ENCODE measurements around the gene ABCC12. TPM values are rescaled to one million over a fixed set of nuclear protein-coding genes. Genes with fewer than 3 reads are reported as not detected.

The ABCC12 gene
- total and polyA plus RNA-seq, 4 donors: 0.25 TPM; not detected in 3

DNA sequence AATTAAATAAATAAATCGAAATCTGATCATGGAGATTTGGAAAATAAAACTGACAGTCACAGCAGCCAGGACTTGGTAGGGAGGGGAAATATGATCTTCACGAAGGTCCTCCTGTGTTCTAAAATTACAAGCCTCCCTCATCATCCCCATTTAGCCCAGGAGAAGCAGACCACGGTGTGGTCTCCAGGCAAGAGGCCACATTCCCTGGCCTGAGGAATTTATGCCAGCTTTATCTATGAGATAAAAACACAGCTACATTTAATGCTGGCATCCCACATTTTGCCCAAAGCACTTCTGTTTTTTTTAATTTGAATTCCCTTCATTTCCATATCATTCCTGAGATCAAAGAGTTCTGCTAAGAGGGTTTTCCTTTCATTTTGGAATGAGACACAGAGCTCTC lies 43.2 kb downstream of the ABCC12 start:
- no peaks in the 10 kb centered on the region for H3K9me3 ChIP-seq (ENCODE audit: control insufficient read depth in 4 of 4, low read length in 3 of 4)
- WGBS: 49% methylated on average over 3 of the region's 3 CpGs
- no peak overlapping the region for H3K9ac ChIP-seq (ENCODE audit: low read depth in 1 of 2, low read length in 2 of 2)
- H3K4me3 ChIP-seq (ENCODE audit: low read depth in 1 of 3, low read length in 3 of 3): no peak overlapping the region
- H3K27me3 ChIP-seq (ENCODE audit: control insufficient read depth in 4 of 4, insufficient read depth in 4 of 4, low read length in 3 of 4): no peaks in the 10 kb centered on the region
- H3K27ac ChIP-seq (ENCODE audit: low read depth in 1 of 2, low read length in 2 of 2): no peak overlapping the region
- no peak for DNase-seq (ENCODE audit: low spot score)
- H3K36me3 ChIP-seq (ENCODE audit: control insufficient read depth in 4 of 4, insufficient read depth in 3 of 4, low read depth in 1 of 4, low read length in 3 of 4): no peaks in the 10 kb centered on the region
- TF ChIP-seq SP1 (IDR thresholded peaks at IDR 0.05) (no peak), NR2F2 (IDR thresholded peaks at IDR 0.05) (no peak), FOXA1 (IDR thresholded peaks at IDR 0.05) (no peak), GABPA (IDR thresholded peaks at IDR 0.05 in 1 of 2, conservative IDR thresholded peaks at IDR 0.05 in 1 of 2) (no peak), RAD21 (IDR thresholded peaks at IDR 0.05) (no peak), FOXA2 (IDR thresholded peaks at IDR 0.05) (no peak), TAF1 (conservative IDR thresholded peaks at IDR 0.05) (no peak), HNF4G (IDR thresholded peaks at IDR 0.05) (no peak)
- TF ChIP-seq, protein P1, sequence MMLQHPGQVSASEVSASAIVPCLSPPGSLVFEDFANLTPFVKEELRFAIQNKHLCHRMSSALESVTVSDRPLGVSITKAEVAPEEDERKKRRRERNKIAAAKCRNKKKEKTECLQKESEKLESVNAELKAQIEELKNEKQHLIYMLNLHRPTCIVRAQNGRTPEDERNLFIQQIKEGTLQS (IDR thresholded peaks at IDR 0.05): no peak
- TF ChIP-seq, protein P2, sequence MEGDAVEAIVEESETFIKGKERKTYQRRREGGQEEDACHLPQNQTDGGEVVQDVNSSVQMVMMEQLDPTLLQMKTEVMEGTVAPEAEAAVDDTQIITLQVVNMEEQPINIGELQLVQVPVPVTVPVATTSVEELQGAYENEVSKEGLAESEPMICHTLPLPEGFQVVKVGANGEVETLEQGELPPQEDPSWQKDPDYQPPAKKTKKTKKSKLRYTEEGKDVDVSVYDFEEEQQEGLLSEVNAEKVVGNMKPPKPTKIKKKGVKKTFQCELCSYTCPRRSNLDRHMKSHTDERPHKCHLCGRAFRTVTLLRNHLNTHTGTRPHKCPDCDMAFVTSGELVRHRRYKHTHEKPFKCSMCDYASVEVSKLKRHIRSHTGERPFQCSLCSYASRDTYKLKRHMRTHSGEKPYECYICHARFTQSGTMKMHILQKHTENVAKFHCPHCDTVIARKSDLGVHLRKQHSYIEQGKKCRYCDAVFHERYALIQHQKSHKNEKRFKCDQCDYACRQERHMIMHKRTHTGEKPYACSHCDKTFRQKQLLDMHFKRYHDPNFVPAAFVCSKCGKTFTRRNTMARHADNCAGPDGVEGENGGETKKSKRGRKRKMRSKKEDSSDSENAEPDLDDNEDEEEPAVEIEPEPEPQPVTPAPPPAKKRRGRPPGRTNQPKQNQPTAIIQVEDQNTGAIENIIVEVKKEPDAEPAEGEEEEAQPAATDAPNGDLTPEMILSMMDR (IDR thresholded peaks at IDR 0.05; ENCODE audit: low read depth, low read length, missing input control): no peak
- H3K4me1 ChIP-seq (ENCODE audit: control insufficient read depth in 4 of 4, insufficient read depth in 4 of 4, low read length in 3 of 4): no peaks in the 10 kb centered on the region

DNA sequence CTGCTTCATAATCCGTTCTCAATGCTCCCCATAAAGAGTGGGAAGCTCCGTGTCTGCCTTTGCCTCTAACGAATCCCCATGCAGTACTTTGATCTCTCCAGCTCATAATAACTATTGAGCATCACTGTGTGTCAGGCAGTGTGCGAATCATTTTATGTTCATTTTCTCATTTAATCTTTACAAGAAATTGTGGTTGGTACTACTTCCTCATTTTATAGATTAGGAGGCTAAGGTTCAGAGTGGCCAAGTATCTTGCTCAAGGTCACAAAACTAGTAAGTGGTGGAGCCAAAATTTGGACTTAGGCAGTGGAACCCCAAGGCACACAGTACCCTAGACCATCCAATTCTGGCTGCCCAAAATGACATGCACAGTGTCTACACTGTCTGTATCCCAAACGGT lies 44.8 kb downstream of the ABCC12 start:
- Histone ChIP-seq H3K27me3 (ENCODE audit: control insufficient read depth in 4 of 4, insufficient read depth in 4 of 4, low read length in 3 of 4) (no peaks in the 10 kb centered on the region), H3K9ac (ENCODE audit: low read depth in 1 of 2, low read length in 2 of 2) (no peak overlapping the region), H3K9me3 (ENCODE audit: control insufficient read depth in 4 of 4, low read length in 3 of 4) (no peaks in the 10 kb centered on the region), H3K36me3 (ENCODE audit: control insufficient read depth in 4 of 4, insufficient read depth in 3 of 4, low read depth in 1 of 4, low read length in 3 of 4) (no peaks in the 10 kb centered on the region), H3K27ac (ENCODE audit: low read depth in 1 of 2, low read length in 2 of 2) (no peak overlapping the region), H3K4me1 (ENCODE audit: control insufficient read depth in 4 of 4, insufficient read depth in 4 of 4, low read length in 3 of 4) (no peaks in the 10 kb centered on the region), H3K4me3 (ENCODE audit: low read depth in 1 of 3, low read length in 3 of 3) (no peak overlapping the region)
- TF ChIP-seq, protein P3, sequence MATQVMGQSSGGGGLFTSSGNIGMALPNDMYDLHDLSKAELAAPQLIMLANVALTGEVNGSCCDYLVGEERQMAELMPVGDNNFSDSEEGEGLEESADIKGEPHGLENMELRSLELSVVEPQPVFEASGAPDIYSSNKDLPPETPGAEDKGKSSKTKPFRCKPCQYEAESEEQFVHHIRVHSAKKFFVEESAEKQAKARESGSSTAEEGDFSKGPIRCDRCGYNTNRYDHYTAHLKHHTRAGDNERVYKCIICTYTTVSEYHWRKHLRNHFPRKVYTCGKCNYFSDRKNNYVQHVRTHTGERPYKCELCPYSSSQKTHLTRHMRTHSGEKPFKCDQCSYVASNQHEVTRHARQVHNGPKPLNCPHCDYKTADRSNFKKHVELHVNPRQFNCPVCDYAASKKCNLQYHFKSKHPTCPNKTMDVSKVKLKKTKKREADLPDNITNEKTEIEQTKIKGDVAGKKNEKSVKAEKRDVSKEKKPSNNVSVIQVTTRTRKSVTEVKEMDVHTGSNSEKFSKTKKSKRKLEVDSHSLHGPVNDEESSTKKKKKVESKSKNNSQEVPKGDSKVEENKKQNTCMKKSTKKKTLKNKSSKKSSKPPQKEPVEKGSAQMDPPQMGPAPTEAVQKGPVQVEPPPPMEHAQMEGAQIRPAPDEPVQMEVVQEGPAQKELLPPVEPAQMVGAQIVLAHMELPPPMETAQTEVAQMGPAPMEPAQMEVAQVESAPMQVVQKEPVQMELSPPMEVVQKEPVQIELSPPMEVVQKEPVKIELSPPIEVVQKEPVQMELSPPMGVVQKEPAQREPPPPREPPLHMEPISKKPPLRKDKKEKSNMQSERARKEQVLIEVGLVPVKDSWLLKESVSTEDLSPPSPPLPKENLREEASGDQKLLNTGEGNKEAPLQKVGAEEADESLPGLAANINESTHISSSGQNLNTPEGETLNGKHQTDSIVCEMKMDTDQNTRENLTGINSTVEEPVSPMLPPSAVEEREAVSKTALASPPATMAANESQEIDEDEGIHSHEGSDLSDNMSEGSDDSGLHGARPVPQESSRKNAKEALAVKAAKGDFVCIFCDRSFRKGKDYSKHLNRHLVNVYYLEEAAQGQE (IDR thresholded peaks at IDR 0.05): no peak
- TF ChIP-seq GABPA (IDR thresholded peaks at IDR 0.05 in 1 of 2, conservative IDR thresholded peaks at IDR 0.05 in 1 of 2) (no peak), FOXA2 (IDR thresholded peaks at IDR 0.05) (no peak), EGR1 (IDR thresholded peaks at IDR 0.05; ENCODE audit: low read depth in 2 of 2) (no peak), HNF4A (conservative IDR thresholded peaks at IDR 0.05) (no peak), HNF4G (IDR thresholded peaks at IDR 0.05) (no peak), FOXA1 (IDR thresholded peaks at IDR 0.05) (no peak), SP1 (IDR thresholded peaks at IDR 0.05) (no peak), JUND (IDR thresholded peaks at IDR 0.05) (no peak), TAF1 (conservative IDR thresholded peaks at IDR 0.05) (no peak), NR2F2 (IDR thresholded peaks at IDR 0.05) (no peak), YY1 (IDR thresholded peaks at IDR 0.05) (no peak)
- TF ChIP-seq, protein P4, sequence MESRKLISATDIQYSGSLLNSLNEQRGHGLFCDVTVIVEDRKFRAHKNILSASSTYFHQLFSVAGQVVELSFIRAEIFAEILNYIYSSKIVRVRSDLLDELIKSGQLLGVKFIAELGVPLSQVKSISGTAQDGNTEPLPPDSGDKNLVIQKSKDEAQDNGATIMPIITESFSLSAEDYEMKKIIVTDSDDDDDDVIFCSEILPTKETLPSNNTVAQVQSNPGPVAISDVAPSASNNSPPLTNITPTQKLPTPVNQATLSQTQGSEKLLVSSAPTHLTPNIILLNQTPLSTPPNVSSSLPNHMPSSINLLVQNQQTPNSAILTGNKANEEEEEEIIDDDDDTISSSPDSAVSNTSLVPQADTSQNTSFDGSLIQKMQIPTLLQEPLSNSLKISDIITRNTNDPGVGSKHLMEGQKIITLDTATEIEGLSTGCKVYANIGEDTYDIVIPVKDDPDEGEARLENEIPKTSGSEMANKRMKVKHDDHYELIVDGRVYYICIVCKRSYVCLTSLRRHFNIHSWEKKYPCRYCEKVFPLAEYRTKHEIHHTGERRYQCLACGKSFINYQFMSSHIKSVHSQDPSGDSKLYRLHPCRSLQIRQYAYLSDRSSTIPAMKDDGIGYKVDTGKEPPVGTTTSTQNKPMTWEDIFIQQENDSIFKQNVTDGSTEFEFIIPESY (IDR thresholded peaks at IDR 0.05): no peak
- TF ChIP-seq, protein P1 (IDR thresholded peaks at IDR 0.05): no peak
- DNase-seq (ENCODE audit: low spot score): no peak
- WGBS: 74% methylated on average over 5 of the region's 5 CpGs
